ELF-1 (cell line): ENCODE results near the gene CMPK2.
"Not testable (repeated sequence)": the region's sequence is repeated elsewhere in the genome, so short reads cannot be mapped to it uniquely, and the experiment has no call there.

ENCODE experiments used
- DNase-seq: peaks from one replicate; pipeline ENCODE4 v3.0.0-alpha.2; 2016; ENCODE audit warnings: low read depth, low spot score

CMPK2 gene

DNA sequence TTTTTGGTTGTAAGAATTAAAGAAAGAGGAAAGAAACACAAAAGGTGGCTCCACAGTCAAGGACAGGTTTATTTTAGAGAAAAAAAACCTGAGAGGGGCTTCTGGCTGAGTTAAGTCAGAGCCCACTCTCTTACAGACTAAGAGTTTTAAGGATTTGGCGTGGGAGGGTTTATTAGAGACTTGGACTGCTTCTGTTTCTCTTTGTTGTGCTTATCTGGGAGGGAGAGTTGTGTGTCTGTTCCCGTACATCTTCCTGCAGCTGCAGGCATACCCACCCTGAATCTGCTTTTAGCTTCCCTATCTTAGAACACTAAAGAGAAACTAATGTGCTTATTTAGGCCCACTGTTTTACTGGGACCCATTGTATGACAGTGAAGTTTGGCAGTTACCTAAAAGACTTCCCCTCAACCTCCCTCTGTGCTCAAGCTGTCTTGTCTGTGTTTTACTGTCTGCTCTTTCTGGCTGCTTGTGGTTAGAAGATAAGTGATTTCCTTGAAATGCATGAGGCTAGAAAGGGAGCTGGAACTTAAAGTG is 14.6 kb upstream of the CMPK2 start:
- no peak for DNase-seq

- no peak for DNase-seq
Observed at GRCh38 chr2:6879011-6879410, 13.3 kb upstream of the CMPK2 start.

- DNase-seq = no peak
Observed at GRCh38 chr2:6878549-6878948, 12.8 kb upstream of the CMPK2 start.

DNA sequence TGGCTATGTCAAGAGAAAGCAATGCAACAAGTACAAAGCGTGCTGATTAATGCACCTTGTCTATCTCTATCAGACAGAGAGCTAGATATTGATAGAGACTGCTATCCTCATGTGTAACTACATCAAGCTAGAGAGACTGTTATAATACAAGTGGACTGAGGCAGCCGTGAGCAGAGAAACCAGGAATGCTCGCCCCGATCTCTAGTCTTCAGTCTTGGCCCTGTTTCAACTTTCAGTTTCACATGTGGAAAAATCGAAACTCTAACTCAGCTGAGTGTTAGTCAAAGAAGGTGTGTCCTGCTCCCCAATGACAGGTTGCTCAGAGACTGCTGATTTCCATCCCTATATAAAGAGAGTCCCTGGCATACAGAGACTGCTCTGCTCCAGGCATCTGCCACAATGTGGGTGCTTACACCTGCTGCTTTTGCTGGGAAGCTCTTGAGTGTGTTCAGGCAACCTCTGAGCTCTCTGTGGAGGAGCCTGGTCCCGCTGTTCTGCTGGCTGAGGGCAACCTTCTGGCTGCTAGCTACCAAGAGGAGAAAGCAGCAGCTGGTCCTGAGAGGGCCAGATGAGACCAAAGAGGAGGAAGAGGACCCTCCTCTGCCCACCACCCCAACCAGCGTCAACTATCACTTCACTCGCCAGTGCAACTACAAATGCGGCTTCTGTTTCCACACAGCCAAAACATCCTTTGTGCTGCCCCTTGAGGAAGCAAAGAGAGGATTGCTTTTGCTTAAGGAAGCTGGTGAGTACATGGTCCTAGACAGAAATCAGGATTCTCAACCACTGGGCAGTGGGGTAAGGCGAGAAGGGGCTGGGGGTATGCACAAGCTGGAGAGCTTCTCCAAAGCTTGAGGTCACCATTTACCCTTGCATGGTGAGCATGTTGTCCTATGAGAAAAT is 11.9 kb upstream of the CMPK2 start, which contains the start of gene RSAD2:
Gene RSAD2 (plus strand): TSS at position 376 of the 903 bp plus-strand sequence. CDS start 24 bp downstream, at position 400.
- DNase-seq = no peak

- no peak for DNase-seq
Observed at GRCh38 chr2:6876309-6876708, 10.6 kb upstream of the CMPK2 start.

DNA sequence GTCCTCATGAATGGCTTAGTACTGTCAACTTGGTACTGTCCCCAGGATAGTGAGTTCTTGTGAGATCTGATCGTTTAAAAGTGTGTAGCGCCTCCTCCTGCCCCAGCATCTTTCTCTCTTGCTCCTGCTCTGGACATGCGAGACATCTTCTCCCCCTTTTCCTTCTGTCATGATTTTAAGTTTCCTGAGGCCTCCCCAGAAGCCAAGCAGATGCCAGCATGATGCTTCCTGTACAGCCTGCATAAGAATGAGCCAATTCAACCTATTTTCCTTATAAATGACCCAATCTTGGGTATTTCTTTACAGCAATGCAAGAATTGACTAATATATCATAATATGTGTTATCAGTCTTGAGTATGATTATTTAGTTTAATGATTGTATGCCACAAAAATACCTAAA is 8.3 kb upstream of the CMPK2 start:
- DNase-seq = no peak

- no peak for DNase-seq
Observed at GRCh38 chr2:6872394-6872793, 6.7 kb upstream of the CMPK2 start.

DNA sequence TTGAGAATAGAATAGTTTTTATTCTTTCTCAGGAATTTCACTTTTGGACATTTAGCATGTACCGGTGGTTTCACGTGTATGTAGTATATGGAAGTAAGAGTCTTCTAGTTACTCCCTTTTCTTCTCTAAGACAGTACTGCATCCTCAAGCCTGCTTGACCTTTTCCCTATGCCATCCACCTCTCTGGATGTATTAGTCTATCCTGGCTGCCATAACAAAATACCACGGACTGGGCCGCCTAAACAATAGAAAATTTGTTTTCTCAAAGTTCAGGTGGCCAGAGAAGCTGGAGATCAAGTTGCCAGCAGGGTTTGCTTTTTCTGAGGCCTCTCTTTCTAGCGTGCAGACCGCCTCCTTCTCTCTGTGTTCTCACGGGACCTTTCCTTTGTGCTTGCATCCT is 1.3 kb upstream of the CMPK2 start:
- DNase-seq = no peak

DNA sequence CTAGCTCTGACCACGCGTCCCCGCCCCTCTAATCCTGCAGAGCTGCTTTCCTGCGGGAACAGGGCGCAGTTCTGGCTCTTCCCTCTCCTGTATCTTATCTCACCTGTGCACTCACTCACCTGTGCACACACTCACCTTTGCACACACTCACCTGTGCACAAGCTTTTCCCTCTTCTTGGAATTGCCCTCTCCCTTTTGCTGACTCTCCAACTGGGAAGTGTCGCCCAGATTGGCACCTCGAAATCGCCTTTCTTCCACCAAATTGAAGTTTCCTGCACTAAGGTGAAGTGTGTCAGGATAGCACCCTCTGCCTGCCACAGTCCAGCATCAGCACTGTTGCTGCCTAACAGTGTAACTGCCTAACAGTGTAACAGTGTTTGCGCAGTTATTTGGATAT is 566 bp upstream of the CMPK2 start:
- peak; percentile 34 for DNase-seq

DNA sequence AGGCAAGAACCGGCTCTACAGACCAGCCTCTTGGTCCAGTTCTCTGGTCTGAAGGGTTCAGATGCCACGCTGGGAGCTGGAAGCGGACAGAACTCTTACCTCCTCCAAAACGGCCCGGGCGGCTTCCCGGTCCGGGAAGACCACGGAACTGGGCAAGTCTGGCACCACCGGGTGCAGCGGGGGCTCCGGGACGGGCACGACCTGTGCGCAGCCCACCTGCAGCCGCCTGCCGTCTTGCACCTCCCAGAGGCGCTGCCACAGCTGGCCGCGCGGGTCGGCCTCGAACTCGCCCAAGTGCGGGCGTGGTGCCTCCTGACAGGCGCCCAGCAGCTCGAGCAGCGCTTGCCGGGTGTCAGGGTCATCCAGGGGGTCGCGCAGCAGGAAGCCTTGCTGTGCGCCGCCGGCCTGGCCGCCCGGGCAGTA is 773 bp downstream of the CMPK2 start:
- DNase-seq = peak; percentile 19

- no peak for DNase-seq
Observed at GRCh38 chr2:6864231-6864754, 1.4 kb downstream of the CMPK2 start.

DNA sequence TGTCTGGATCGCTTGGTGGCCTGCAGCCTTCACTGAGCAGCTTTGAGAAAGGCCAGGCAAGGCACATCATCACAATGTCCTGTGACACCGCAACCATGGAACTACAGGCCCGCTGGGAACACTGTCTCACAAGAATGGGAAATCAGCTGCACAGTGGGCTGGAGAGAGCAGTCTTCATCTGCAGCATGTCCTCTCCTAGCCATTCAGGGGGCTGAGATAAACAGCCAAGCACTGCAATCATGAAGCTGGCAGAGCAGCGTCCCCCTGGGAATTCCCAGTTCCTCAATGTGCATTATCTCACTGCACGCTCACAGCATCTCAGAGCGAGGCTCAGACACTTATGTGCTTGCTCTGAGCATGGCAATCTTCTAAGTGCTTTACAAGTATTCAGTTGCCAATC is 1.9 kb downstream of the CMPK2 start:
- DNase-seq = no peak

- DNase-seq = no peak
Observed at GRCh38 chr2:6860296-6860695, 5.4 kb downstream of the CMPK2 start.

- DNase-seq = not testable (repeated sequence)
Observed at GRCh38 chr2:6858466-6859027, 7.2 kb downstream of the CMPK2 start.

DNA sequence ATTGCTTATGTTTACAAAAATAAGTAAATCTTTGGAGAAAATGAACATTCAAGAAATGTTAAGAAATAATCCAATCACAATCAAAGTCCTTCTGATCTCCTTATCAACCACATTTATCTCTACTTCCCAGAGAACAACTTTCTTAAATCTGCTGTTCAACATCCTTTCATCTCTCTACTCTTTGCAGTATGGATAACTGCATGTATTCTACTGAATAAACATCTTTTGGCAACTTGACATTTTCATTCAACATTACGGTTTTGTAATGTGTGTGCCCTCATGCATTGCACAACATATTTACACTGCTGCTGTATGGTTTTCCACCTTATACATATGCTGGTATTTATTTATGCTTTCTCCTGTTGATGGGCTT is 9.2 kb downstream of the CMPK2 start:
- DNase-seq = no peak

- DNase-seq = no peak
Observed at GRCh38 chr2:6855860-6856547, 9.7 kb downstream of the CMPK2 start.

DNA sequence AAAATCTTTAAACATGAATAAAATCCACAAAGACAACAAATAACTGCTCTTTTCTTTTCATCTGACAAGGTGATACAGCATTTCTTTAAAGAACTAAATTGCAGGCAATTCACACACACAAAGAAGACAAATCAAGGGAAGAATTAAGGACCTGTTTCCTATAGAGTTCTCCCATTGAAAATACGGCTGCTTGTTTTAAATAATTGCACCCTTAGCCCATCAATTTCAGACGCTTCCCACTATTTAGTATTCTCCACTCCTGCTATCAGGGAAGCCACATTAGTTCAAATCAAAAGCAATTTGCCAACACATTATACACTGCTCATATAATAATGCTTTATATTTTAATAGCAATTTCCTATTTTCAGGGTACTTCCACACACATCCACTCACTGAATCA is 11.3 kb downstream of the CMPK2 start:
- no peak for DNase-seq

DNA sequence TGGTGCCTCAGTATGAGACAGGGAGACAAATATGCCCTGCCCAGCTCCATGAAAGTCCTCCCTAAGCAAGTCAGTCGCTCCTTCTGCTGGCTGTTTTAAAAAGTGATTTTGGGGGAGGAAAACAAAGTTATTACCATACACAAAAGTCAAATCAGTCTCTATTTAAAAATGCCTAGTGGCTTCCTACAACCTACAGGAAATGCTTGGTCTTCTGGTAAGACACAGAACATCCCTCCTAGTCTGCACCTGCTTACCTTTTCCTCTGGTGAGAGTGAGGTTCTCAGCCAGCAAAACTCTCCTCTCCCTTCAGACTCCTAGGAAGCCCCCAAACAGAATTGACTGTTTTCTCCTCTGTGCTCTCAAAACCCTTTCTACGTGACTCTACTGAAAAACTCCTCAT is 13.5 kb downstream of the CMPK2 start:
- no peak for DNase-seq

DNA sequence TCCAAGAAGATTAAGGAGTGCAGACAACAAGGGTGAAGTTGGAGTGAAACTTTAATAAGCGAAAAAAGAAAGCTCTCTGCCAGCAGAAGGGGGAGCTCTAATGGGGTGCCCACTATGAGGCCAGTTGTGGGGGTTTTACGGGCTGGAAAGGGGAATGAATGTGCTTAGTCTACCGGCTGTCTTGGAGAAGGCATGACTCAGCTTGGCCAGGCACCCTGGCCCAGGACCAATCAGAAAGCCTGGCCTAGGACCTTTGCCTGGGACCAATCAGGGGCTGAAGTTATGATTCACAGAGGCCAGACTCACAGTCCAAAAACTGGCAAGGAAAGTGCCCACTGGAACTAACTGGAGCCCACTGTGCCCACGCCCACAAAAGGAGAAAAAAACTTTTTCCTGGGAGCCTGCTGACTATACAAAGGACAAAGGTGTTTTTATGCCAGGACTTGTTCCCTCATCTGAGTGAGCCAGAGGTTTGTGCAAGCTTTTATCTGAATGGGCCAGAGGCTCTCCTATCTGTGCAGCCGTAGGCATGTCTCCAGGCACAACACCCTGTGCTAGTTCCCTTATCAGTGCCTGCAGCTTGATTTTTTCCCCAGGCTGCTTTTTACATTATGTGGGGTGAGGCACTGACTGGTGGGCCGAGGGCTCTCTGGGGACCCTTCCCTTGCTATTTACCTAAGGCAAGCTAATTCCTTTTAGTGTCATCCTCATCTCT is 18.6 kb downstream of the CMPK2 start:
- no peak for DNase-seq

- DNase-seq = no peak
Observed at GRCh38 chr2:6846540-6846939, 19.2 kb downstream of the CMPK2 start.

- no peak for DNase-seq
Observed at GRCh38 chr2:6845903-6846302, 19.8 kb downstream of the CMPK2 start.
